DMS53 (cell line): ENCODE data around the gene SIRPD.

Experiments
- DNase-seq: peaks from one replicate; lab custom pipeline; 2025; lab: John Stamatoyannopoulos, UW

SIRPD gene

DNA sequence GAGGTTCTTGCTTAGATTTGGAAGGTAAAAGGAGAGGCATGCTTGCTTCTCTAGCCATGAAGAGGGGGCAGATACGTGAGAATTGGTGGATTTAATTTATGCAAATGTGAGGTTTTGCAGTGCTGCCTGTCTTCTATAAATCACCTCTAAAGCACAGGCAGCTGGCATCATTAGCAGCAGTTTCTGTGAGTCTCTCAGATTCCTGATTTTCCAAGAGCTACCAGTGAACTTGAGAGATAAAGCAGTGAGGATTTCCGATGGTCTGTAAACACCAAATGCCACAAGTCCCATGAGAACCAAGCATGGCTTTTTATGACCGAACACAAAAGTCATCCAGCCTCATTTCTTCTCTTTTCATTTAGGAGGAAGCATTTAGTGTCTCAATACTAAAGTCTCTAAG lies 63.1 kb downstream of the SIRPD start:
- no peak for DNase-seq

DNA sequence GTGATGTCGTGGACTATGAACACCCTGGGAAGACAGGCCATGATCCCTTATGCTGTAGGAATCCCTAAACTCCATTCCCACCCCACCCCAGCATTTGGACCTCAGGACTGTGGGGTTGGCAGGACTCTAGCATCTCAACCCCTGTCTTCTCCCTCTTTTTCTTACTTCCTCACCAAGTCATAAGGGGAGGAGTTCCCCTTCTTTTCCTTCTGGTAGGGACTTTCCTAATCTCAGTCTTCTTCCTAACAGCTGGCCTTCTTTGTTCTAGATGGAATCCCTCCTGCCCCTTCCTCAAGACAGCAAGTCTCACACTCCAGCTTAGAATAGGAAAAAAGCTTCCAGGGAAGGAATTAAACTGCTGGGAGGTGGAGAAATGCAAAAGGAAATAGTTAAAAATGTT lies 64.0 kb downstream of the SIRPD start:
- DNase-seq, result no peak

DNA sequence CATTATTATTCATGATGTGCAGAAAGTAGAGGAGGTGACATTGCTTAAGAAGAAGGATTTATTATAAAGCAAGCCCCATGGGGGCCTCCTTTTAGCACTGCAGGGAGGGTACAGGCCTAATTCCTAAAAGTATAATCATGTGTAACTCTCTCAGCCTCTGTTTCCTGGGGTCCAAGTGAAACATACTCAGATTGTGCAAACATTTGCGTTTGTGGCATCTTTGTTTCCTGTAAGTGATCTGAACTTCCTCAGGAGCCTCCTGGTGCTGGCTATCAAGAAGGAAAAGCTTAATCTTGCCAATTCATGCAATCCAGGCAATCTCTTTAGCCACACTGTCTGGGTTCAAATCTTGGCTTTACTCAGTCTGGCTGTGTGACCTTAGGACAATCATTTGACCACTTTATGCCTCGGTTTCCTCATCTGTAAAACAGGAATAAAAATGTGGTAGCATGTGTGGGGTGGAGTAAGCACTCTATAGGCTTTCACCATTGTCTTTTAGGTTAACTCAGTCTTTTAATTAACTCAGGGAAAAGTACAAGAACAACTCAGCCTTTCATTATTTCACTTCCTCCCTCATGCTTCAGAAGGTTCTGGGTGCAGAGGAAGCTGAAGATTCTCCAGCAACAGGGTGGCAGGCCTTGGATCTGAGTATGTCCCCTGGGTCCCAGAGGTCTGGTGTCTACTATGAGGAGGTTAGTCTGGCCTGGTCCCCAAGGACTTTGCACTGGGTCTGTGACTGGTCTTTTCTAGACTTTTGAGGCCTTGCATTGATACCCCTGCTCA lies 65.5 kb downstream of the SIRPD start:
- no peak for DNase-seq

DNA sequence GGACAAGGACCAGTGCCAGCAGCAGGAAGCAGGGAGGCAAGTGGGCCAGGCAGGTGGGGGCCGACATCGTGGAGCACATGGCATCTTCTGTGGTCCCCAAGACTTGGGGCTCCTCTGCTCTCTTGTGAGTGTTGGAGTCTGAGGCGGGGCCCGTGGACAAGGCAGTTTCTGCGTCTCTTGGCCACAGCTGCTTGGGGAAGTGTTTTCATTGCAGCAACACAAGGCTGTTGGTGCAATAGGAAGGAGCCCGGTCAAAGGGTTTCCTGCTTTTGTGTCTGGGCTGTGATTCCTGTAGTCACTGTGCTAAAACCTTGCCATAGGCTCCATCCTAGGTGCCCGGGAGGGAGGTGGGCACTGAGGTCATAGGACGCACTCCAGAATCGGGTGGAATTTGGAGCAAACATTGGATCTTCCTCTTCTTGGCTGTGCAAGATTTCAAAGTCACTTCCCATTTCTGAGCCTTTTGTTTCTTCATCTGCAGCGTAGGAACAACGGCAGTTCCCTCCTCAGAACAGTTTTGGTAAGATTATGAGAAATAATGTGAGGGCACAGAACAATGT lies 66.1 kb downstream of the SIRPD start, which contains the start of gene SIRPB2:
Gene SIRPB2, minus strand, starts transcription at position 140 of the 560 bp plus-strand sequence. Its CDS starts 61 bp downstream, at position 79.
- DNase-seq, result no peak

GRCh38 chr20:1490643-1491195 lies 66.8 kb downstream of the SIRPD start:
- no peak for DNase-seq

- no peak for DNase-seq
Observed at GRCh38 chr20:1489764-1490436, 67.6 kb downstream of the SIRPD start.

GRCh38 chr20:1489325-1489724 lies 68.2 kb downstream of the SIRPD start:
- DNase-seq, result no peak

DNA sequence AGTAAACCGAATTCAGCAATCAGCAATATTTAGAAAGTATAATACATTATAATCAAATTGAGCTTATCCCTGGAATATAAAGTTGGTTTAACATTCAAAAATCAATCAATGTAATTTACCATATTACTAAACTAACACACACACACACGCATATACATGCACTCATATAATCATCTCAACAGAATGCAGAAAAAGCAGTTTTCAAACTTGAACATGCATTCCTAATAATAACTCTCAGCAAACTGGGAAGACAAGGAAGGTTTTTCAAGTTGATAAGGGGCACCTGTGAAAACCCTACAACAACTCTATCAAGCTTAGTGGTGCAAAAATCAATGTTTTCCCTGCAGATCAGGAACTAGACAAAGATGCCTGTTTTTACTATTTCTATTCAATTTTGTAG lies 70.9 kb downstream of the SIRPD start:
- DNase-seq, result no peak

GRCh38 chr20:1484438-1485116 lies 72.9 kb downstream of the SIRPD start:
- no peak for DNase-seq
